ENCODE measurements around the gene MNX1. TPM values are rescaled to one million over a fixed set of nuclear protein-coding genes. Genes with fewer than 3 reads are reported as not detected.

MNX1 gene
- total RNA-seq, 2 donors from 2014 or later: 14.5 to 27.4 TPM

GRCh38 chr7:156986378-156986777, 24.1 kb downstream of the MNX1 start:
- Histone ChIP-seq H3K4me3 (no peak overlapping the region), H3K9ac (ENCODE audit: low read depth in 2 of 2, low read length in 2 of 2) (no peak overlapping the region), H3K36me3 (no peaks in the 10 kb centered on the region), H3K27me3 (no peaks in the 10 kb centered on the region), H3K9me3 (no peaks in the 10 kb centered on the region), H3K4me1 (no peaks in the 10 kb centered on the region), H3K27ac (no peak overlapping the region)
- no peak for DNase-seq
- intact Hi-C loops (cut with DNase I): no loop called here
- TF ChIP-seq CTCF (IDR thresholded peaks at IDR 0.05): no peak

- H3K36me3 ChIP-seq: no peaks in the 10 kb centered on the region
- H3K27me3 ChIP-seq: no peaks in the 10 kb centered on the region
- no peak overlapping the region for H3K27ac ChIP-seq
- intact Hi-C loops (cut with DNase I): no loop called here
- H3K9ac ChIP-seq (ENCODE audit: low read depth in 2 of 2, low read length in 2 of 2): no peak overlapping the region
- DNase-seq: peak; percentile 15
- H3K4me3 ChIP-seq: no peak overlapping the region
- no peaks in the 10 kb centered on the region for H3K9me3 ChIP-seq
- no peak for TF ChIP-seq CTCF (IDR thresholded peaks at IDR 0.05)
- H3K4me1 ChIP-seq: no peaks in the 10 kb centered on the region
Observed at GRCh38 chr7:156985101-156985992, 25.1 kb downstream of the MNX1 start.

GRCh38 chr7:156984174-156984891, 26.1 kb downstream of the MNX1 start:
- intact Hi-C loops (cut with DNase I): no loop called here
- H3K4me3 ChIP-seq: no peak overlapping the region
- H3K36me3 ChIP-seq: no peaks in the 10 kb centered on the region
- peak; percentile 15 for DNase-seq
- no peak for TF ChIP-seq CTCF (IDR thresholded peaks at IDR 0.05)
- H3K9ac ChIP-seq (ENCODE audit: low read depth in 2 of 2, low read length in 2 of 2): no peak overlapping the region
- H3K27ac ChIP-seq: no peak overlapping the region
- H3K4me1 ChIP-seq: no peaks in the 10 kb centered on the region
- no peaks in the 10 kb centered on the region for H3K9me3 ChIP-seq
- no peaks in the 10 kb centered on the region for H3K27me3 ChIP-seq

GRCh38 chr7:156979711-156980110, 30.8 kb downstream of the MNX1 start:
- Histone ChIP-seq H3K36me3 (no peaks in the 10 kb centered on the region), H3K9ac (ENCODE audit: low read depth in 2 of 2, low read length in 2 of 2) (no peak overlapping the region), H3K4me3 (no peak overlapping the region), H3K27me3 (no peaks in the 10 kb centered on the region), H3K9me3 (no peaks in the 10 kb centered on the region), H3K27ac (no peak overlapping the region), H3K4me1 (no peaks in the 10 kb centered on the region)
- TF ChIP-seq CTCF (IDR thresholded peaks at IDR 0.05): no peak
- peak; percentile 7 for DNase-seq
- intact Hi-C loops (cut with DNase I): no loop called here

DNA sequence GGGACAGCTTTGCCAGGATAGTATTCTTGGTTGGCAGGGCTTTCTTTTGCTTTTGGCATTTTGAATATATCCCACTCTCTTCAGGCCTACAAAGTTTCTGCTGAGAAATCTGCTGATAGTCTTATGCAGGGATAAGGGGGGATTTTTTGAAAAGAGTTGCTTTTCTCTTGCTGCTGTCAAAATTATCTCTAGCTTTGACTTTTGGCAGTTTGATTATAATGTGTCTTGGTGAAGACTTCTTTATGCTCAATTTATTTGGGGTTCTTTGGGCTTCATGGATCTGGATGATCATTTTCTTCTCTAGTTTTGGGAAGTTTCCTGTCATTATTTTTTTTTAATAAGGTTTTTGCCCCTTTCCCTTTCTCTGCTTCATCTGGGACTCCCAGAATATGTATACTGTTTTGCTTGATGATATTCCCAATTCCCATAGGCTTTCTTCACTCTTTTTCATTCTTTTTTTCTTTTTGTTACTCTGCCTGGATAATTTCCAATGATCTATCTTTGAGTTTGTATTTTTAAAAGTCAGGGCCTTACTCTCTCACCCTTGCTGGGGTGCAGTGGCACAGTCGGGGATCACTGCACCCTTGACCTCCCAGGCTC, 31.4 kb downstream of the MNX1 start:
- no peaks in the 10 kb centered on the region for H3K9me3 ChIP-seq
- H3K4me3 ChIP-seq: no peak overlapping the region
- no peaks in the 10 kb centered on the region for H3K4me1 ChIP-seq
- intact Hi-C loops (cut with DNase I): no loop called here
- no peaks in the 10 kb centered on the region for H3K27me3 ChIP-seq
- no peak overlapping the region for H3K27ac ChIP-seq
- H3K36me3 ChIP-seq: no peaks in the 10 kb centered on the region
- no peak overlapping the region for H3K9ac ChIP-seq (ENCODE audit: low read depth in 2 of 2, low read length in 2 of 2)
- DNase-seq: peak; percentile 1
- TF ChIP-seq CTCF (IDR thresholded peaks at IDR 0.05): no peak
